Gastrocnemius medialis (tissue), 4 donors: ENCODE results near the gene HIF1A. TPM values are rescaled to one million over a fixed set of nuclear protein-coding genes. Genes with fewer than 3 reads are reported as not detected.
"Not testable (repeated sequence)": the region's sequence is repeated elsewhere in the genome, so short reads cannot be mapped to it uniquely, and the experiment has no call there.

ENCODE experiments used
- ATAC-seq, 2 donors: fragments of 150-250 bp; one replicate each; pipeline ENCODE4 v1.9.1; 2016
- DNase-seq, 2 donors: peaks; one replicate each; pipeline ENCODE4 v3.0.0-alpha.2; 2019
- H3K27ac ChIP-seq, 4 donors: fragments of 200-600 bp; sonication (generic); 1 replicate in 1 of 4; 2 replicates in 3 of 4; pipeline ENCODE4 v1.5.1; 2016 to 2018; ENCODE audit warnings: mild to moderate bottlenecking in 2 of 4, moderate library complexity in 1 of 4
- H3K27me3 ChIP-seq, 3 donors: fragments of 200-600 bp; sonication (generic) in 2 of 3; 1 replicate in 1 of 3; 2 replicates in 2 of 3; pipeline versions ENCODE4 v1.5.1 to v1.6.0; 2016 to 2019; ENCODE audit warnings: mild to moderate bottlenecking in 1 of 3, moderate library complexity in 1 of 3
- H3K36me3 ChIP-seq, 2 donors: fragments of 200-600 bp; sonication (generic) in 1 of 2; one replicate each; pipeline ENCODE4 v1.5.1; 2017 to 2018
- H3K4me1 ChIP-seq, 2 donors: fragments of 200-600 bp; sonication (generic) in 1 of 2; one replicate each; pipeline ENCODE4 v1.5.1; 2016 to 2017; ENCODE audit warnings: mild to moderate bottlenecking in 2 of 2
- H3K4me3 ChIP-seq, 4 donors: fragments of 200-600 bp; sonication (generic) in 3 of 4; 1 replicate in 1 of 4; 2 replicates in 3 of 4; pipeline ENCODE4 v1.5.1; 2016 to 2019; ENCODE audit warnings: mild to moderate bottlenecking in 2 of 4
- H3K9me3 ChIP-seq, 3 donors: fragments of 200-600 bp; sonication (generic) in 2 of 3; 1 replicate in 1 of 3; 2 replicates in 2 of 3; pipeline ENCODE4 v1.5.1; 2016 to 2019
- POLR2A ChIP-seq, 2 donors: fragments of 450-650 bp; IDR thresholded peaks; one replicate each; pipeline ENCODE4 v1.6.1; 2017; ENCODE audit warnings: antibody characterized with exemption in 2 of 2, mild to moderate bottlenecking in 2 of 2, moderate library complexity in 2 of 2
- in situ Hi-C, 4 donors: fragments of 200-750 bp; cut with MboI; loops; one replicate each; pipeline versions ENCODE4 v1.15.0 to v1.8.0; 2017; ENCODE audit warnings: low sequenced_read_pairs in 4 of 4
- intact Hi-C: fragments of 100-400 bp; cut with DNase I; formaldehyde crosslinking; loops from one replicate; pipeline ENCODE4 v1.15.1; 2023; ENCODE audit warnings: low total_unique reads
- total RNA-seq, 4 donors: library from RNA; depleted of rRNA; stranded (reverse); fragments of >200 nt; gene quantifications; one replicate each; pipeline versions ENCODE4 v1.1.0 to v1.2.3, GENCODE V29; 2016
- TF ChIP-seq, protein P1 (sequence below), 5 experiments: fragments of 450-650 bp in 3 of 5; fragments of 200-600 bp in 2 of 5; sonication (generic) in 2 of 5; IDR thresholded peaks in 4 of 5; conservative IDR thresholded peaks in 1 of 5; 1 replicate in 4 of 5; 2 replicates in 1 of 5; pipeline ENCODE4 v1.5.1; 2016 to 2019; ENCODE audit warnings: antibody characterized with exemption in 5 of 5, mild to moderate bottlenecking in 3 of 5, moderate library complexity in 3 of 5

The HIF1A gene
- total RNA-seq, 4 donors from 2014 or later = 18.2 to 30.7 (median 23.6) TPM

DNA sequence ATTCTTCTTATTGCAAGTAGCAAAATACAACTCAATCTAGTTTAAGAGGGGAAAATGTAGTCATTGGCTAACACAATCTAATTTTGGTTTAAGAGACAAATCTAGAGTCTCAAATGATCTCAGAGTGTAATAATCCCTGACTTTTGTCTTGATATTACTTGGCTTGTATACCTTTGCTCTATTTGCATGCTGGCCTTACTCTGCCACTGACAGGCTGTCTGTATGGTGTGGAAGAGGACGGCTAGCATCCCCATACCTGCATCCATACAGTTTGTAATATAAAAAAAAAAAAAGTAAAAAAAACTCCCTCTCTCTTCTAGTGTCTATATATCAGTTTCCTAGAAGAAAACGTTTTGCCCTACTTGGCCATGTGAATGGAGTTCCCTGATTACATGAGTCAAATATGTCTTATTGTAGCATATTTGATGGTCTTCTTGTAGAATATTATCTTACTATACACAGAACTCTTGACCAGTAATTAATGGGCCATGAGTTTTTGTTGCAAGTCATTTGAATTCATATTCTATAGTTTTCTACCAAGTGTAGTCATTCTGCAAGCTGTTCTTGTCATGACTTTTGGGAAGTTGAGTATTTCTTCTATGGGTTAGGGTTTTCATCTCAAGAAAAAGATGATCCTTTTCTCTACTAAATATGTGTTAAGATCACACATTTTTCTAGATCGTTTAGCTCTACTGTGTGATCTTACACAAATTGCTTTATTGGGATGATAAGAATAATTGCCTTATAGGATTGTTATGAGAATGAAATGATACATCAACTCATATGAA lies 8.2 kb downstream of the HIF1A start:
- Histone ChIP-seq H3K27ac (no peak overlapping the region), H3K4me3 (no peak overlapping the region), H3K4me1 (peaks cover 7 to 8% of the 10 kb centered on the region in 2 donors), H3K27me3 (no peaks in the 10 kb centered on the region), H3K36me3 (no peaks in the 10 kb centered on the region), H3K9me3 (no peaks in the 10 kb centered on the region)
- DNase-seq = no peak
- intact Hi-C loops = no loop called here
- TF ChIP-seq, protein P1, sequence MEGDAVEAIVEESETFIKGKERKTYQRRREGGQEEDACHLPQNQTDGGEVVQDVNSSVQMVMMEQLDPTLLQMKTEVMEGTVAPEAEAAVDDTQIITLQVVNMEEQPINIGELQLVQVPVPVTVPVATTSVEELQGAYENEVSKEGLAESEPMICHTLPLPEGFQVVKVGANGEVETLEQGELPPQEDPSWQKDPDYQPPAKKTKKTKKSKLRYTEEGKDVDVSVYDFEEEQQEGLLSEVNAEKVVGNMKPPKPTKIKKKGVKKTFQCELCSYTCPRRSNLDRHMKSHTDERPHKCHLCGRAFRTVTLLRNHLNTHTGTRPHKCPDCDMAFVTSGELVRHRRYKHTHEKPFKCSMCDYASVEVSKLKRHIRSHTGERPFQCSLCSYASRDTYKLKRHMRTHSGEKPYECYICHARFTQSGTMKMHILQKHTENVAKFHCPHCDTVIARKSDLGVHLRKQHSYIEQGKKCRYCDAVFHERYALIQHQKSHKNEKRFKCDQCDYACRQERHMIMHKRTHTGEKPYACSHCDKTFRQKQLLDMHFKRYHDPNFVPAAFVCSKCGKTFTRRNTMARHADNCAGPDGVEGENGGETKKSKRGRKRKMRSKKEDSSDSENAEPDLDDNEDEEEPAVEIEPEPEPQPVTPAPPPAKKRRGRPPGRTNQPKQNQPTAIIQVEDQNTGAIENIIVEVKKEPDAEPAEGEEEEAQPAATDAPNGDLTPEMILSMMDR (IDR thresholded peaks at IDR 0.05 in 4 of 5, conservative IDR thresholded peaks at IDR 0.05 in 1 of 5) = no peak
- TF ChIP-seq POLR2A (IDR thresholded peaks at IDR 0.05) = no peak
- in situ Hi-C loops = no loop called here
- ATAC-seq = no peak

DNA sequence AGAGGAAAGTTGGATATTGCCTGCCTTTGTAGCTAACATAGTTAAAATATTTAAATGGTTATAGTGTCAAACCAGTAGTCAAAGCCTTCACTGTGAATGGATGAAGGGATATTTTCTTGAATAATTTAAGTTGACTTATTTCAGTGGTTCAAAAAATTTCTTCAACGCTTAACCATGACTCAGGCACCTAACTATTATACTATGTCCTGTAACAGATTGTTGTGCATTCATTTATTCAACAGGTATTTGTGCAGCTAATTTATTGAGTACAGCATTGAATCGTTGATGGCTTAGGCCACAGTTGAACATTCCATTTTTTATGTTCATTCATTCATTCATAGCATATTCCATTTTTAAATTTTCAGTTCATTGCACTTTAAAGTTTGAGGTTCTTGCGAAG lies 9.2 kb downstream of the HIF1A start:
- DNase-seq (no peak), ATAC-seq (no peak)
- H3K27me3 ChIP-seq = no peaks in the 10 kb centered on the region
- no peak overlapping the region for H3K27ac ChIP-seq
- intact Hi-C loops = no loop called here
- no peak overlapping the region for H3K4me3 ChIP-seq
- H3K4me1 ChIP-seq = peaks cover 0 to 8% of the 10 kb centered on the region in 2 donors
- H3K36me3 ChIP-seq = no peaks in the 10 kb centered on the region
- in situ Hi-C loops = no loop called here
- TF ChIP-seq, protein P1 (IDR thresholded peaks at IDR 0.05 in 4 of 5, conservative IDR thresholded peaks at IDR 0.05 in 1 of 5) = no peak
- TF ChIP-seq POLR2A (IDR thresholded peaks at IDR 0.05) = no peak
- H3K9me3 ChIP-seq = no peaks in the 10 kb centered on the region

DNA sequence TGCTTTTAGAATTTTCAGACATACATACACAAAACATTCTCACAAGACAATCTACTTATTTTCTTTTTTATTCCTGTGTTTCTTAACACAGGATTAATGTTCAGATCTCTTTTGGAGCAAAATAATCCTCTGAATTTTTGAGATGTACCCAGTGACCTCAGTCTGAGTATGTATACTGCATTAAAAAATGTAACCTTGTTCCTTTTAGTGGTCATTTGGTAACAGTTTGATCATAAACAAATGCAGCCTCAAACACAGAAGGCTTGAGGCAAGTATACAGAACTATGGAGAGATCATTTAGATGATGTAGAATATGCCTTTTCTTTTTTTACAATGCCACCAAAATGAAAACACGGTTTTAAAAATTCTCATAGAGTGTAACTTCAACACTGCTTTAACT lies 9.7 kb downstream of the HIF1A start:
- H3K4me3 ChIP-seq = no peak overlapping the region
- H3K27ac ChIP-seq = no peak overlapping the region
- H3K9me3 ChIP-seq = no peaks in the 10 kb centered on the region
- H3K4me1 ChIP-seq = peaks cover 0 to 7% of the 10 kb centered on the region in 2 donors
- no peak for ATAC-seq
- no peaks in the 10 kb centered on the region for H3K36me3 ChIP-seq
- no peaks in the 10 kb centered on the region for H3K27me3 ChIP-seq
- no peak for DNase-seq
- intact Hi-C loops (no loop called here), in situ Hi-C loops (no loop called here)
- TF ChIP-seq POLR2A (IDR thresholded peaks at IDR 0.05) = no peak
- TF ChIP-seq, protein P1 (IDR thresholded peaks at IDR 0.05 in 4 of 5, conservative IDR thresholded peaks at IDR 0.05 in 1 of 5) = no peak

DNA sequence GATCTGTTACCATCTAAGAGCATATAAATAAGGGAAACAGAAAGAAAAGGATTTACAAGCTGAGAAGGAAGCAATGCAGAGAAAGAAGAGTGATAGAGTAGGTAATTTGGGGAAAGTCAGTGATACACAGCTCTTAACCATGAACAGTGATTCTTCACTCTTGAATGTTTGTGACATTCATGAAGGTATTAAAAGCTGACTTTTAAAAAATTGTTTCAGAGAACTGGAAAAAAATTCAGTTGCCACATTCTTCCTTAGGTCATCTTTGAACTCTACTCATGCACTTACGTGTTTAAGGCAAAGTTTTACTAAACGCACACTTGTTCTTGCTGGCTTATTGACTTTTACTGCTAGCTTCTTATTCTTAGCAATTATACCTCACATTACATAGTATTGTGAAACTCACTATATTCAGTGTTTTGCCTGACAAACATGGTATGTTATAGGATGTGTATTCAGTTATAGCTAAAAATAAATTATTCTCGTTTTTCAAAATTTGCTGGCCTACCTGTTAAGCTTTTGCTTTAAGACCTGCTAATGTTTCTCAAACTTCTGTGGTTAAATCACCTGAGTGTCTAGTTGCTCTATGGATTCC lies 10.9 kb downstream of the HIF1A start:
- in situ Hi-C loops = no loop called here
- intact Hi-C loops = no loop called here
- TF ChIP-seq, protein P1 (IDR thresholded peaks at IDR 0.05 in 4 of 5, conservative IDR thresholded peaks at IDR 0.05 in 1 of 5) = no peak
- TF ChIP-seq POLR2A (IDR thresholded peaks at IDR 0.05) = no peak
- no peak for ATAC-seq
- Histone ChIP-seq H3K36me3 (no peaks in the 10 kb centered on the region), H3K27ac (no peak overlapping the region), H3K4me1 (peaks cover 0 to under 1% of the 10 kb centered on the region in 2 donors), H3K4me3 (no peak overlapping the region), H3K27me3 (no peaks in the 10 kb centered on the region), H3K9me3 (no peaks in the 10 kb centered on the region)
- no peak for DNase-seq

DNA sequence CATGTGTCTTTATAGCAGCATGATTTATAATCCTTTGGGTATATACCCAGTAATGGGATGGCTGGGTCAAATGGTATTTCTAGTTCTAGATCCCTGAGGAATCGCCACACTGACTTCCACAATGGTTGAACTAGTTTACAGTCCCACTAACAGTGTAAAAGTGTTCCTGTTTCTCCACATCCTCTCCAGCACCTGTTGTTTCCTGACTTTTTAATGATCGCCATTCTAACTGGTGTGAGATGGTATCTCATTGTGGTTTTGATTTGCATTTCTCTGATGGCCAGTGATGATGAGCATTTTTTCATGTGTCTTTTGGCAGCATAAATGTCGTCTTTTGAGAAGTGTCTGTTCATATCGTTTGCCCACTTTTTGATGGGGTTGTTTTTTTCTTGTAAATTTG lies 12.5 kb downstream of the HIF1A start:
- H3K4me1 ChIP-seq, H3K27me3 ChIP-seq, intact Hi-C loops, ATAC-seq, H3K36me3 ChIP-seq, DNase-seq, H3K4me3 ChIP-seq, H3K9me3 ChIP-seq, in situ Hi-C loops, H3K27ac ChIP-seq: not testable (repeated sequence)

DNA sequence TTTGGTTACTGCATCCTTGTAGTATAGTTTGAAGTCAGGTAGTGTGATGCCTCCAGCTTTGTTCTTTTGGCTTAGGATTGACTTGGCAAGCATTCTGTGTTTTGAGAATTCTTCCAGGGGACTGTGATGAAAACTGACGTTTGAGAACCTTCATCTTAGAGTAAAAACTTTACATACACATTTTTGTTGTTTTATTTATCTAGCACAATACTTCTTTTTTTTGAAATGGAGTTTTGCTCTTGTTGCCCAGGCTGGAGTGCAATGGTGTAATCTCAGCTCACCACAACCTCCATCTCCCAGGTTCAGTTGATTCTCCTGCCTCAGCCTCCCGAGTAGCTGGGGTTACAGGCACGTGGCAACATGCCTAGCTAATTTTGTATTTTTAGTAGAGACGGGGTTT lies 13.4 kb downstream of the HIF1A start:
- in situ Hi-C loops, H3K27ac ChIP-seq, H3K36me3 ChIP-seq, ATAC-seq, H3K27me3 ChIP-seq, H3K4me1 ChIP-seq, H3K4me3 ChIP-seq, intact Hi-C loops, DNase-seq, H3K9me3 ChIP-seq: not testable (repeated sequence)
